NCI-H1417 treated with DMSO at 0.1 percent for 48 hours (cell line): ENCODE measurements around the gene THUMPD3.

ENCODE experiments used
- DNase-seq: peaks from one replicate; lab custom pipeline; 2025; lab: John Stamatoyannopoulos, UW

THUMPD3 gene

GRCh38 chr3:9361691-9362388 lies 1.0 kb upstream of the THUMPD3 start:
- DNase-seq: no peak

GRCh38 chr3:9369508-9369907 lies 6.7 kb downstream of the THUMPD3 start:
- DNase-seq: no peak

GRCh38 chr3:9373465-9373864 lies 10.6 kb downstream of the THUMPD3 start:
- DNase-seq: no peak

GRCh38 chr3:9377981-9378380 lies 15.1 kb downstream of the THUMPD3 start:
- DNase-seq: no peak

- DNase-seq: no peak
Measured at GRCh38 chr3:9379327-9379726, 16.5 kb downstream of the THUMPD3 start.

GRCh38 chr3:9380014-9380413 lies 17.2 kb downstream of the THUMPD3 start:
- no peak for DNase-seq

GRCh38 chr3:9384141-9384828 lies 21.4 kb downstream of the THUMPD3 start:
- no peak for DNase-seq

- DNase-seq: no peak
Measured at GRCh38 chr3:9385187-9386077, 22.6 kb downstream of the THUMPD3 start.

- DNase-seq: no peak
Measured at GRCh38 chr3:9386078-9386459, 23.2 kb downstream of the THUMPD3 start.

- DNase-seq: no peak
Measured at GRCh38 chr3:9386501-9387321, 23.9 kb downstream of the THUMPD3 start.

GRCh38 chr3:9387322-9387655 lies 24.4 kb downstream of the THUMPD3 start:
- DNase-seq: no peak

- DNase-seq: no peak
Measured at GRCh38 chr3:9388142-9388541, 25.3 kb downstream of the THUMPD3 start.

GRCh38 chr3:9388562-9389272 lies 25.9 kb downstream of the THUMPD3 start:
- DNase-seq: no peak

GRCh38 chr3:9390265-9390888 lies 27.5 kb downstream of the THUMPD3 start:
- DNase-seq: no peak

GRCh38 chr3:9392041-9392440 lies 29.2 kb downstream of the THUMPD3 start:
- no peak for DNase-seq

GRCh38 chr3:9395570-9396300 lies 32.9 kb downstream of the THUMPD3 start:
- no peak for DNase-seq

GRCh38 chr3:9396301-9396631 lies 33.4 kb downstream of the THUMPD3 start:
- no peak for DNase-seq

- peak; percentile 76 for DNase-seq
Measured at GRCh38 chr3:9396632-9397331, 33.9 kb downstream of the THUMPD3 start.

GRCh38 chr3:9397332-9397905 lies 34.6 kb downstream of the THUMPD3 start, which contains the start of gene SETD5:
Gene SETD5 (plus strand): TSS chr3:9397615. CDS start chr3:9428939, 31,324 bp downstream.
- peak; percentile 32 for DNase-seq
